ENCODE data around the gene SHISA9.

DNA sequence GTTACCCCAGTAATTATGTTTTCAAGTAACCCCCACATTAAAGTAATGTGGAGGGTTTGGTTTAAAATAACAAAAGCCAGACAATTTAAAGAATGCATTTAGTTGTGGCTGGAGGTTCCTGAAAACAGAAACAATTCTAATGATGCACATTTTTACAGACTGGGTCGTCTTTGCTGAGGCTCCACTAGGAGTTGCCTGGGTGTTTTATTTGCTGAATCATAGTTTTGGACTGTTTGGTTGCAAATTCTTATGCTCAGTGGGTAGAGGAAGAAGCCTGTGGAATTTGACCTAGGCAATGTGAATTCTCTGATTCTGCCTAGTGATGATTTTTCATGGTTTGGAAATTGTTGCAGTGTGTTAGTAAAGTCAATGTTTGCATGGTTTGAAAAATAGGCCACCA lies 16.3 kb downstream of the SHISA9 start:
- TF ChIP-seq, protein P1, sequence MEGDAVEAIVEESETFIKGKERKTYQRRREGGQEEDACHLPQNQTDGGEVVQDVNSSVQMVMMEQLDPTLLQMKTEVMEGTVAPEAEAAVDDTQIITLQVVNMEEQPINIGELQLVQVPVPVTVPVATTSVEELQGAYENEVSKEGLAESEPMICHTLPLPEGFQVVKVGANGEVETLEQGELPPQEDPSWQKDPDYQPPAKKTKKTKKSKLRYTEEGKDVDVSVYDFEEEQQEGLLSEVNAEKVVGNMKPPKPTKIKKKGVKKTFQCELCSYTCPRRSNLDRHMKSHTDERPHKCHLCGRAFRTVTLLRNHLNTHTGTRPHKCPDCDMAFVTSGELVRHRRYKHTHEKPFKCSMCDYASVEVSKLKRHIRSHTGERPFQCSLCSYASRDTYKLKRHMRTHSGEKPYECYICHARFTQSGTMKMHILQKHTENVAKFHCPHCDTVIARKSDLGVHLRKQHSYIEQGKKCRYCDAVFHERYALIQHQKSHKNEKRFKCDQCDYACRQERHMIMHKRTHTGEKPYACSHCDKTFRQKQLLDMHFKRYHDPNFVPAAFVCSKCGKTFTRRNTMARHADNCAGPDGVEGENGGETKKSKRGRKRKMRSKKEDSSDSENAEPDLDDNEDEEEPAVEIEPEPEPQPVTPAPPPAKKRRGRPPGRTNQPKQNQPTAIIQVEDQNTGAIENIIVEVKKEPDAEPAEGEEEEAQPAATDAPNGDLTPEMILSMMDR (IDR thresholded peaks at IDR 0.05; ENCODE audit: low read depth, low read length, poor library complexity, severe bottlenecking) = no peak
- TF ChIP-seq EZH2phosphoT487 (IDR thresholded peaks at IDR 0.05; ENCODE audit: borderline replicate concordance, low read length) = no peak
